ENCODE measurements around the gene RAB26.

The RAB26 gene

GRCh38 chr16:2155977-2156848, 7.8 kb downstream of the RAB26 start (continued):
- TF ChIP-seq ZBTB44 (tag by site-specific recombination; IDR thresholded peaks at IDR 0.05) (no peak), ZNF341 (tag by site-specific recombination; IDR thresholded peaks at IDR 0.05; ENCODE audit: low read depth) (peak; percentile 55), PBX3 (CRISPR knock-in tag; IDR thresholded peaks at IDR 0.05) (no peak), OVOL3 (tag by site-specific recombination; IDR thresholded peaks at IDR 0.05) (no peak), ZNF239 (tag by site-specific recombination; IDR thresholded peaks at IDR 0.05) (no peak), ZNF16 (tag by site-specific recombination; IDR thresholded peaks at IDR 0.05; ENCODE audit: low read depth) (no peak), SP2 (tag by site-specific recombination; IDR thresholded peaks at IDR 0.05) (no peak), ZNF10 (tag by site-specific recombination; IDR thresholded peaks at IDR 0.05) (no peak)

- H3K4me1 ChIP-seq (ENCODE audit: control insufficient read depth, insufficient read depth, low read length): no peaks in the 10 kb centered on the region
- CTCF ChIA-PET: interaction anchor here (1.8 kb wide), 1 partner anchor 38 kb away, joined by 7 read pairs; no protein-coding TSS in a partner anchor
- POLR2A ChIA-PET: no interaction called here
These were observed 8.4 kb downstream of the RAB26 start for GRCh38 chr16:2156849-2157224.

GRCh38 chr16:2157480-2158261, 9.2 kb downstream of the RAB26 start:
- ChIA-PET POLR2A (interaction anchor here (0.7 to 1.6 kb wide), 2 partner anchors 79 to 100 kb away, joined by 3 to 4 read pairs; partner anchors contain the start of gene DNASE1L2), CTCF (interaction anchor here (1.0 to 1.8 kb wide), 2 partner anchors 13 to 37 kb away, joined by 3 to 7 read pairs; no protein-coding TSS in a partner anchor)
- no peak overlapping the region for H3K27ac ChIP-seq (ENCODE audit: extremely low read depth, low read depth, low read length)
- no peaks in the 10 kb centered on the region for H3K4me1 ChIP-seq (ENCODE audit: control insufficient read depth, insufficient read depth, low read length)
- H3K9me3 ChIP-seq (ENCODE audit: control insufficient read depth, insufficient read depth, low read depth, low read length): no peaks in the 10 kb centered on the region
- no peak overlapping the region for H3K4me3 ChIP-seq (ENCODE audit: low read depth, low read length)
- peaks cover 0 to 26% of the 10 kb centered on the region in 2 experiments; a peak in 2 of 3 replicates for H3K36me3 ChIP-seq (ENCODE audit: control insufficient read depth in 2 of 2, insufficient read depth in 1 of 2, low read length in 2 of 2)
- no peak for TF ChIP-seq ZNF791 (tag by site-specific recombination; IDR thresholded peaks at IDR 0.05)
- TF ChIP-seq ZBTB6 (tag by site-specific recombination; IDR thresholded peaks at IDR 0.05): peak; percentile 31; the same call in 1 of the 2 replicates

More at GRCh38 chr16:2156849-2157224, 8.4 kb downstream of the RAB26 start:
- TF ChIP-seq ZNF266 (tag by site-specific recombination; IDR thresholded peaks at IDR 0.05; ENCODE audit: low read depth) (no peak), ZNF488 (tag by site-specific recombination; IDR thresholded peaks at IDR 0.05) (no peak), ZNF391 (tag by site-specific recombination; IDR thresholded peaks at IDR 0.05; ENCODE audit: borderline replicate concordance, low read depth) (no peak), ZNF19 (tag by site-specific recombination; IDR thresholded peaks at IDR 0.05; ENCODE audit: low read depth) (no peak)
- no peaks in the 10 kb centered on the region for H3K9me3 ChIP-seq (ENCODE audit: control insufficient read depth, insufficient read depth, low read depth, low read length)
- no peak overlapping the region for H3K27ac ChIP-seq (ENCODE audit: extremely low read depth, low read depth, low read length)
- H3K36me3 ChIP-seq (ENCODE audit: control insufficient read depth in 2 of 2, insufficient read depth in 1 of 2, low read length in 2 of 2): peaks cover 0 to 34% of the 10 kb centered on the region in 2 experiments; a peak in 2 of 3 replicates
- peak overlapping the region; percentile 19 for H3K4me3 ChIP-seq (ENCODE audit: low read depth, low read length)

Measured in HEK293 (cell line).